ENCODE measurements around the gene EEFSEC. TPM values are rescaled to one million over a fixed set of nuclear protein-coding genes. Genes with fewer than 3 reads are reported as not detected.
A peak's percentile ranks its signal among the peaks of the same experiment; 100 is the strongest.
"Not testable (repeated sequence)": the region's sequence is repeated elsewhere in the genome, so short reads cannot be mapped to it uniquely, and the experiment has no call there.

Gene EEFSEC
- total RNA-seq, 1 donor from 2014 or later = 16.2 TPM

DNA sequence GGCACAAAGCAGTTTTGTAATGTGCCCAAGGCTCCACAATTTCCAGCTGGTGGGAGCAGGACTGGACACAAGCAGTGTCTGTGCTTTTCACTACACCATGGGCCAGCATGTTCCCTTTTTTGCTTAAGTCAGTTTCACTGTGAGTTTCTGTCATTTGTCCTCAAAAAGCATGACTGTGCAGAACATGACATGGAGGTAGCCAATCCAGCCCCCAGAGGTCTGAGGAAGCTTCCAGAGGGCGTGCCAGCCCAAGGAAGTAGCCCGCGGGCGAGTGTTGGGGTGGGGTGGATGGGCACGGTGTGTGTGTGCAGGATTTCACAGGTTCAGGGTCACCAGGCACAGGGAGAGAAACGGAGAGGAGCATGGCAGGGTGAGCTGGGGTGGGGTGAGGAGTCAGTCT, 8.0 kb upstream of the EEFSEC start:
- H3K27ac ChIP-seq = no peak overlapping the region
- H3K9me3 ChIP-seq = no peaks in the 10 kb centered on the region
- no peaks in the 10 kb centered on the region for H3K36me3 ChIP-seq
- DNase-seq (ENCODE audit: low spot score in 2 of 2) = peak in 1 of 2 donors; percentile 65
- H3K4me3 ChIP-seq = no peak overlapping the region
- no peaks in the 10 kb centered on the region for H3K4me1 ChIP-seq
- H3K27me3 ChIP-seq = no peaks in the 10 kb centered on the region
- intact Hi-C loops (cut with DNase I) = no loop called here
- TF ChIP-seq, protein P1, sequence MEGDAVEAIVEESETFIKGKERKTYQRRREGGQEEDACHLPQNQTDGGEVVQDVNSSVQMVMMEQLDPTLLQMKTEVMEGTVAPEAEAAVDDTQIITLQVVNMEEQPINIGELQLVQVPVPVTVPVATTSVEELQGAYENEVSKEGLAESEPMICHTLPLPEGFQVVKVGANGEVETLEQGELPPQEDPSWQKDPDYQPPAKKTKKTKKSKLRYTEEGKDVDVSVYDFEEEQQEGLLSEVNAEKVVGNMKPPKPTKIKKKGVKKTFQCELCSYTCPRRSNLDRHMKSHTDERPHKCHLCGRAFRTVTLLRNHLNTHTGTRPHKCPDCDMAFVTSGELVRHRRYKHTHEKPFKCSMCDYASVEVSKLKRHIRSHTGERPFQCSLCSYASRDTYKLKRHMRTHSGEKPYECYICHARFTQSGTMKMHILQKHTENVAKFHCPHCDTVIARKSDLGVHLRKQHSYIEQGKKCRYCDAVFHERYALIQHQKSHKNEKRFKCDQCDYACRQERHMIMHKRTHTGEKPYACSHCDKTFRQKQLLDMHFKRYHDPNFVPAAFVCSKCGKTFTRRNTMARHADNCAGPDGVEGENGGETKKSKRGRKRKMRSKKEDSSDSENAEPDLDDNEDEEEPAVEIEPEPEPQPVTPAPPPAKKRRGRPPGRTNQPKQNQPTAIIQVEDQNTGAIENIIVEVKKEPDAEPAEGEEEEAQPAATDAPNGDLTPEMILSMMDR (IDR thresholded peaks at IDR 0.05) = no peak

DNA sequence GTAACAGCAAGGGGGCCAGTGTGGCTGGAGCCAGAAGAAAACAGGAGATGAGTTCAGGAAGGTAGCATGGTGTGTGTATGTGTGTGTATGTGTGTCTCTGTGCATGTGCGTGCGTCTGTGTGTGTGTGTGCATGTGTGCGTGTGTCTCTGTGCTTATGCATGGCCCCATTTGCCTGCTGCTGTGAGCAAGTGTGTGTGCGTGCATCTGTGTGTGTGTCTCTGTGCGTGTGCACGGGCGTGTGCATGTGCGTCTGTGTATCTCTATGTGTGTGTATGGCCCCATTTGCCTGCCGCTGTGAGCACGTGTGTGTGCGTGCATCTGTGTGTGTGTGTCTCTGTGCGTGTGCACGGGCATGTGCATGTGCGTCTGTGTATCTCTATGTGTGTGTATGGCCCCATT, 7.1 kb upstream of the EEFSEC start:
- Histone ChIP-seq H3K27ac (no peak overlapping the region), H3K27me3 (no peaks in the 10 kb centered on the region), H3K4me1 (no peaks in the 10 kb centered on the region), H3K36me3 (no peaks in the 10 kb centered on the region), H3K4me3 (no peak overlapping the region), H3K9me3 (no peaks in the 10 kb centered on the region)
- no peak for DNase-seq (ENCODE audit: low spot score in 2 of 2)
- TF ChIP-seq, protein P1 (IDR thresholded peaks at IDR 0.05) = no peak
- intact Hi-C loops (cut with DNase I) = no loop called here

DNA sequence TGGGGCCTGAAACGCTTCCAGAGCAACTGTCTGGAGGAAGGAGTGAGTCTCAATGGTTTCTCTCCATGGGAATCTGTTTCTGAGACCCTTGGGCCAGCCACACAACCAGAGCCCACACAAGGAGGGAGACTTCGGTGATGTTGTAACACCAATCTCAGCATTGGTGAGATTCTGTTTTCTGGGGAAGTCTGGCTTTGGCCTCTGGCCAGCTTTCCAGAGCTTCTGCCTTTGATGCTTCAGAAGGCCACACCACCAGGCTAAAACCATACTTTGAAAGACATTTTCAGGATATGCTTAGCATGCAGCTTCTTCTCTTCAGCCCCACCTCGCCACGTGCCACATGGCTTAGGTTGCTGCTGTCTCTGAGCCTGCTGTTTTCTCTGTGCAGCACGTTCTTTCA, 3.6 kb upstream of the EEFSEC start:
- no peak for DNase-seq (ENCODE audit: low spot score in 2 of 2)
- Histone ChIP-seq H3K4me1 (peaks cover 5 to 6% of the 10 kb centered on the region in 2 donors), H3K9me3 (no peaks in the 10 kb centered on the region), H3K4me3 (no peak overlapping the region), H3K27ac (no peak overlapping the region), H3K36me3 (no peaks in the 10 kb centered on the region), H3K27me3 (no peaks in the 10 kb centered on the region)
- TF ChIP-seq, protein P1 (IDR thresholded peaks at IDR 0.05) = no peak
- intact Hi-C loops (cut with DNase I) = loop anchor here (5.0 kb wide), 1 partner anchor 233 kb away; no protein-coding TSS in a partner anchor

DNA sequence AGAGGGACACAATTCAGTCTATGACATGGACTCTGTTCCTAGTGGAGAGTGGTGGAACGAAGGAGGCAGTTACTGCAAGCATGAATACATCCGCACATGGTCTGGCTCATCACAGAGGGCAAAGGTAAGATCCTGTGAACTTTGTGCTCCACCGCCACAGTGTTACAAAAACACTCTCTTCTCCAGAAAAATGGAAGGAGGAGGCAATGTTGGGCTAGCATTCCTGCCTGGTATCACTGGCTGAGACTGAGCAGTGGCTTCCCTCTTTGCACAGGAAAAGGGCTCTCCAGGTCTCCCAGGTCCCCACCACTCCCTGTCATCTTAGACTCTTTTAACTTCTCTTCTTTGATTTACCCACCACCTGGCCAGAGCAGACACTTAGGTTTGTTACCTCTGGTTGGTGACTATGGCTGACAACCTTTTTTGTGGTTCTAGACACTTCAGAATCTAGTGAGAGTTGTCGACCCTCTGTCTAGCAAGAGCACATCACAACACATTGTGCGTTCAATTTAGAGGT, 1.5 kb upstream of the EEFSEC start:
- intact Hi-C loops (cut with DNase I) = loop anchor here (2.0 to 5.0 kb wide), 3 partner anchors 77 to 575 kb away; partner anchors contain the start of gene RAB7A
- H3K27ac ChIP-seq = no peak overlapping the region
- no peaks in the 10 kb centered on the region for H3K9me3 ChIP-seq
- no peak for DNase-seq (ENCODE audit: low spot score in 2 of 2)
- TF ChIP-seq, protein P1 (IDR thresholded peaks at IDR 0.05) = no peak
- no peaks in the 10 kb centered on the region for H3K27me3 ChIP-seq
- peaks cover 0 to under 1% of the 10 kb centered on the region in 2 donors for H3K36me3 ChIP-seq
- H3K4me3 ChIP-seq = no peak overlapping the region
- peaks cover 6 to 10% of the 10 kb centered on the region in 2 donors for H3K4me1 ChIP-seq

DNA sequence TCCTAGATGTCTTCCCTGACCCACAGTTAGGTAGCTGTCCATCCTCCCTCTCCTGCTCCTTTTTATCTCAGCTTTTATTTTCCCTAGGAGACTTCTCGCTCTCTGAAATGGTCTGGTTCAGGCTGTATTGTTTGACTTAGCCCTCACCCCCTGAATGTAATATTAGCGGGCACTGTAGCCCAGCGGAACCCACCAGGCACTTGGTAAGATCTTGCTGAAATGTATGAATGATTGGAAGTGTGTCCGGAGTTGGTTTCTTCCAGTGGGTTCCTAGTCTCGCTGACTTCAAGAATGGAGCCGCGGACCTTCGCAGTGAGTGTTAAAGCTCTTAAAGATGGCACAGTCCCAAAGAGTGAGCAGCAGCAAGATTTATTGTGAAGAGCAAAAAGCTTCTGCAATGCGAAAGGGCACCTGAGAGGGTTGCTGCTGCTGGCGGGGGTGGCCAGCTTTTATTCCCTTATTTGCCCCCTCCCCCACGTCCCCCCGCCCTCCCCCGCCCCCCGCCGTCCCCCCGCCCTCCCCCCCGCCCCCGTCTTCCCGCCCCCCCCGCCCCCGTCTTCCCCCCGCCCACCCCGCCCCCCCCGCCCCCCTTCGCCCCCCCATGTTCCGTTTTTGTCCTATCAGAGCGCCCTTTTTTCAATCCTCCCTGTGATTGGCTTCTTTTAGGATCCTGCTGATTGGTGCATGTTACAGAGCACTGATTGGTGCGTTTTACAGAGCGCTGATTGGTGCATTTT, 694 bp upstream of the EEFSEC start:
- intact Hi-C loops (cut with DNase I) = loop anchor here (1.0 to 5.0 kb wide), 4 partner anchors 29 to 574 kb away; partner anchors contain the start of genes RAB7A and RUVBL1

DNA sequence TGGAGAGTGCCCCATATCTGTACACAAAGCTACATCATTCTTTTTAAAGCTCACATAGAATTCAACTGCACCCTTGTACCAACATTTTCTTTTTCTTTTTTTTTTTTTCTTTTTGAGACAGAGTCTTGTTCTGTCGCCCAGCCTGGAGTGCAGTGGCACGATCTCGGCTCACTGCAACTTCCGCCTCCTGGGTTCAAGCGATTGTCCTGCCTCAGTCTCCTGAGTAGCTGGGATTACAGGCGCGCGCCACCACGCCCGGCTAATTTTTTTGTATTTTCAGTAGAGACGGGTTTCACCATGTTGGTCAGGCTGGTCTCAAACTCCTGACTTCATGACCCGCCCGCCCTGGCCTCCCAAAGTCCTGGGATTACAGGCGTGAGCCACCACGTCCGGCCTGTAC, 1.1 kb downstream of the EEFSEC start:
- peak overlapping the region in 1 of 2 donors; percentile 82 for H3K27ac ChIP-seq
- peak overlapping the region; percentile 81 to 84 for H3K4me3 ChIP-seq
- DNase-seq (ENCODE audit: low spot score in 2 of 2); H3K27me3 ChIP-seq; H3K9me3 ChIP-seq: not testable (repeated sequence)
- intact Hi-C loops (cut with DNase I) = loop anchor here (5.0 kb wide), 1 partner anchor 228 kb away; no protein-coding TSS in a partner anchor
- H3K4me1 ChIP-seq = peaks cover 6 to 10% of the 10 kb centered on the region in 2 donors
- H3K36me3 ChIP-seq = peaks cover 6 to 19% of the 10 kb centered on the region in 2 donors

More for the DNA sequence above, 694 bp upstream of the EEFSEC start:
- H3K9me3 ChIP-seq = no peaks in the 10 kb centered on the region
- H3K27me3 ChIP-seq = no peaks in the 10 kb centered on the region
- H3K4me1 ChIP-seq = peaks cover 6 to 10% of the 10 kb centered on the region in 2 donors
- DNase-seq (ENCODE audit: low spot score in 2 of 2) = no peak
- H3K27ac ChIP-seq = peak overlapping the region; percentile 82 to 85
- TF ChIP-seq, protein P1 (IDR thresholded peaks at IDR 0.05) = no peak
- H3K36me3 ChIP-seq = peaks cover 6 to 8% of the 10 kb centered on the region in 2 donors
- H3K4me3 ChIP-seq = peak overlapping the region; percentile 81 to 84
